Measurements from ENCODE around the gene SCRT2. TPM values are rescaled to one million over a fixed set of nuclear protein-coding genes. Genes with fewer than 3 reads are reported as not detected.
A peak's percentile ranks its signal among the peaks of the same experiment; 100 is the strongest.

The SCRT2 gene
- total and polyA plus RNA-seq, 2 of the 8 experiments (the other 6 are each of a cell fraction or from before 2014, with no cell fraction given), result 0.12 to 0.34 TPM

- ChIA-PET CTCF (ENCODE audit: partially characterized antibody) (interaction anchor here (1.1 to 11.1 kb wide), 34 partner anchors 10 to 192 kb away, joined by 3 to 157 read pairs (median 10); partner anchors contain the start of genes SCRT2 and SRXN1), POLR2A (ENCODE audit: partially characterized antibody) (interaction anchor here (1.2 to 2.4 kb wide), 3 partner anchors 10 to 55 kb away, joined by 3 to 6 read pairs (median 4); no protein-coding TSS in a partner anchor)
- peaks cover 4 to 5% of the 10 kb centered on the region in 2 experiments for H3K9me3 ChIP-seq (ENCODE audit: insufficient read depth in 2 of 2, low read depth in 1 of 2, low read length in 1 of 2)
- H2BK120ac ChIP-seq (replicated peaks; ENCODE audit: low read depth, low read length), result no peak overlapping the region
- TF ChIP-seq KDM1A (IDR thresholded peaks at IDR 0.05; ENCODE audit: borderline replicate concordance, low read length), result 0 out of 2 replicates have a peak, but pooled peaks have one; percentile 7
- no peak for TF ChIP-seq ZNF274 (IDR thresholded peaks at IDR 0.05; ENCODE audit: borderline replicate concordance, extremely low read depth, low read length)
- no peak for TF ChIP-seq EZH2 (IDR thresholded peaks at IDR 0.05; ENCODE audit: low read depth, low read length, severe bottlenecking)
- no peak for TF ChIP-seq FOSL1 (IDR thresholded peaks at IDR 0.05; ENCODE audit: insufficient read depth, low read depth, low read length)
- TF ChIP-seq HDAC6 (IDR thresholded peaks at IDR 0.05; ENCODE audit: low read depth, low read length), result no peak
- no peak for TF ChIP-seq SP2 (IDR thresholded peaks at IDR 0.05; ENCODE audit: low read length)
- H4K91ac ChIP-seq (replicated peaks; ENCODE audit: insufficient read length, low read length), result no peak overlapping the region
- H3K79me1 ChIP-seq (ENCODE audit: low read depth, low read length), result no peaks in the 10 kb centered on the region
- H3K9ac ChIP-seq (replicated peaks in 1 of 4; ENCODE audit: extremely low read depth in 1 of 4, low read depth in 3 of 4, low read length in 3 of 4), result no peak overlapping the region
- no peak overlapping the region for H2BK20ac ChIP-seq (ENCODE audit: low read length)
- H3K36me3 ChIP-seq (ENCODE audit: control insufficient read depth in 2 of 4, insufficient read depth in 4 of 4, low read length in 3 of 4), result no peaks in the 10 kb centered on the region
- H2AK5ac ChIP-seq (ENCODE audit: low read depth, low read length), result no peak overlapping the region
- no peak overlapping the region for H3K4me3 ChIP-seq (ENCODE audit: extremely low read depth in 1 of 4, insufficient read depth in 2 of 4, low read depth in 3 of 4, low read length in 4 of 4)
- no peaks in the 10 kb centered on the region for H3K79me2 ChIP-seq (ENCODE audit: control insufficient read depth in 1 of 2, insufficient read depth in 2 of 2, low read length in 2 of 2)
- no peak overlapping the region for H4K5ac ChIP-seq (ENCODE audit: insufficient read length, low read depth, low read length)
- no peak overlapping the region for H3K27ac ChIP-seq (ENCODE audit: low read depth, low read length)
- no peak overlapping the region for H3K4me2 ChIP-seq (ENCODE audit: insufficient read depth in 1 of 2, low read depth in 2 of 2, low read length in 2 of 2)
- H3K23ac ChIP-seq (ENCODE audit: insufficient read length), result no peak overlapping the region
- H4K8ac ChIP-seq (ENCODE audit: extremely low read depth, insufficient read depth, low read length), result no peak overlapping the region
- peaks cover 2% of the 10 kb centered on the region for H3K23me2 ChIP-seq (ENCODE audit: low read depth, low read length)
- no peak for FAIRE-seq
- H3K4me1 ChIP-seq (replicated peaks in 1 of 4; ENCODE audit: control insufficient read depth in 3 of 4, insufficient read depth in 4 of 4, low read length in 3 of 4), result peaks cover 2 to 19% (median 11%) of the 10 kb centered on the region in 4 experiments
- no peak for DNase-seq (ENCODE audit: low read depth in 1 of 2, low spot score in 2 of 2)
- no peak overlapping the region for H2AFZ ChIP-seq (ENCODE audit: low read length)
- H2BK15ac ChIP-seq (ENCODE audit: low read length), result no peak overlapping the region
- no peak overlapping the region for H3K56ac ChIP-seq (replicated peaks; ENCODE audit: insufficient read length, low read depth, low read length)
- H3K27me3 ChIP-seq (replicated peaks in 1 of 4; ENCODE audit: control insufficient read depth in 3 of 4, extremely low read depth in 1 of 4, insufficient read depth in 3 of 4, low read length in 3 of 4), result peaks cover 5 to 21% (median 17%) of the 10 kb centered on the region in 4 experiments
- no peaks in the 10 kb centered on the region for H4K20me1 ChIP-seq (replicated peaks in 1 of 2; ENCODE audit: control insufficient read depth in 1 of 2, insufficient read depth in 2 of 2, low read length in 2 of 2)
- no peak overlapping the region for H3K4ac ChIP-seq (replicated peaks; ENCODE audit: insufficient read length, low read depth, low read length)
- H3K14ac ChIP-seq (ENCODE audit: insufficient read length), result no peak overlapping the region
- no peak overlapping the region for H3K18ac ChIP-seq (ENCODE audit: extremely low read depth, low read length)
- no peak overlapping the region for H2BK5ac ChIP-seq (ENCODE audit: low read depth, low read length)
- H2BK12ac ChIP-seq (ENCODE audit: low read depth, low read length), result no peak overlapping the region
Observed at GRCh38 chr20:668050-668449, 7.6 kb downstream of the SCRT2 start.
